Keratinocyte (primary cell): ENCODE measurements around the gene USP8. TPM values are rescaled to one million over a fixed set of nuclear protein-coding genes. Genes with fewer than 3 reads are reported as not detected.

Experiments
- DNase-seq: peaks from one replicate; pipeline ENCODE4 v3.0.0-alpha.2; 2011; ENCODE audit warnings: low read depth, missing footprints, low spot score
- FAIRE-seq: peaks from 2 replicates; lab custom pipeline; 2011; peaks lifted over from hg19 to GRCh38; lab: Jason Lieb, UNC
- H2AFZ ChIP-seq: 2 replicates; pipeline ENCODE4 v1.6.0; 2012; ENCODE audit warnings: low read length, control low read depth, inconsistent platforms; ENCODE audit not compliant: control insufficient read depth
- H3K27ac ChIP-seq: 2 replicates; pipeline ENCODE4 v1.5.1; 2011; ENCODE audit warnings: low read length; ENCODE audit not compliant: control insufficient read depth, insufficient read depth
- H3K27me3 ChIP-seq: 3 replicates; pipeline ENCODE4 v1.6.0; 2011; ENCODE audit warnings: low read length; ENCODE audit not compliant: control insufficient read depth, insufficient read depth; ENCODE audit errors: extremely low read depth
- H3K36me3 ChIP-seq, 2 experiments: 2 replicates in 1 of 2; 3 replicates in 1 of 2; pipeline ENCODE4 v1.5.1; 2011; ENCODE audit warnings: low read length in 2 of 2, mild to moderate bottlenecking in 1 of 2; ENCODE audit not compliant: control insufficient read depth in 2 of 2, insufficient read depth in 2 of 2; ENCODE audit errors: extremely low read depth in 1 of 2
- H3K4me1 ChIP-seq: 3 replicates; pipeline ENCODE4 v1.5.1; 2011; ENCODE audit warnings: low read length; ENCODE audit not compliant: control insufficient read depth, insufficient read depth; ENCODE audit errors: extremely low read depth
- H3K4me2 ChIP-seq: 3 replicates; pipeline ENCODE4 v1.6.0; 2011; ENCODE audit warnings: low read depth, low read length; ENCODE audit not compliant: control insufficient read depth, insufficient read depth; ENCODE audit errors: extremely low read depth
- H3K4me3 ChIP-seq, 3 experiments: fragments of 200-600 bp in 1 of 3; sonication (generic) in 1 of 3; 2 replicates in 2 of 3; 3 replicates in 1 of 3; pipeline ENCODE4 v1.5.1; 2011 to 2016; ENCODE audit warnings: low read length in 3 of 3, mild to moderate bottlenecking in 3 of 3, control low read depth in 2 of 3, inconsistent platforms in 1 of 3, low read depth in 1 of 3, mixed read lengths in 1 of 3, mixed run types in 1 of 3, moderate library complexity in 1 of 3; ENCODE audit not compliant: control insufficient read depth in 2 of 3, insufficient read depth in 2 of 3; ENCODE audit errors: extremely low read depth in 1 of 3
- H3K79me2 ChIP-seq: 2 replicates; pipeline ENCODE4 v1.6.0; 2012; ENCODE audit warnings: low read length; ENCODE audit not compliant: control insufficient read depth, insufficient read depth
- H3K9ac ChIP-seq: 3 replicates; pipeline ENCODE4 v1.6.0; 2011; ENCODE audit warnings: low read length; ENCODE audit not compliant: control insufficient read depth, insufficient read depth; ENCODE audit errors: extremely low read depth
- H3K9me1 ChIP-seq: 3 replicates; pipeline ENCODE4 v1.6.0; 2011; ENCODE audit warnings: low read length; ENCODE audit not compliant: control insufficient read depth, insufficient read depth; ENCODE audit errors: extremely low read depth
- H3K9me3 ChIP-seq: 2 replicates; pipeline ENCODE4 v1.5.1; 2012; ENCODE audit warnings: low read depth, low read length; ENCODE audit not compliant: control insufficient read depth
- H4K20me1 ChIP-seq: 3 replicates; pipeline ENCODE4 v1.6.0; 2011; ENCODE audit warnings: low read length; ENCODE audit not compliant: control insufficient read depth, insufficient read depth; ENCODE audit errors: extremely low read depth
- CTCF ChIP-seq, 3 experiments: IDR thresholded peaks in 1 of 3; conservative IDR thresholded peaks in 1 of 3; optimal IDR thresholded peaks in 1 of 3; 2 replicates in 2 of 3; 3 replicates in 1 of 3; pipeline versions ENCODE3 to v1.5.1; 2011; ENCODE audit warnings: low read length in 3 of 3, mild to moderate bottlenecking in 3 of 3, moderate library complexity in 2 of 3, control low read depth in 1 of 3, inconsistent platforms in 1 of 3; ENCODE audit not compliant: insufficient read depth in 2 of 3; ENCODE audit errors: extremely low read depth in 1 of 3
- EZH2 ChIP-seq: IDR thresholded peaks from one replicate; pipeline ENCODE4 v1.6.1; 2012; ENCODE audit warnings: inconsistent platforms, mild to moderate bottlenecking, low read length, moderate library complexity
- dilution Hi-C: fragments of 300-500 bp; cut with MboI; formaldehyde crosslinking; loops from one replicate; pipeline ENCODE4 v1.7.0; 2020; ENCODE audit warnings: low sequenced_read_pairs; ENCODE audit not compliant: extremely low pct_ligation_motif_present
- polyA plus RNA-seq, 5 experiments: library from polyadenylated mRNA; depleted of rRNA in 3 of 5; stranded (reverse) in 3 of 5; stranded (forward) in 1 of 5; unstranded in 1 of 5; fragments of >200 nt; gene quantifications; 1 replicate in 1 of 5; 2 replicates in 3 of 5; 3 replicates in 1 of 5; pipeline versions ENCODE4 v1.2.1 to v1.2.3, GENCODE V29; 2011 to 2012; ENCODE audit warnings: missing spikeins in 2 of 5, low read depth in 1 of 5, low replicate concordance in 1 of 5

USP8 gene
- polyA plus RNA-seq, 1 donor (not counting 4 experiments of a cell fraction or from before 2014, with no cell fraction given): 47.4 TPM

DNA sequence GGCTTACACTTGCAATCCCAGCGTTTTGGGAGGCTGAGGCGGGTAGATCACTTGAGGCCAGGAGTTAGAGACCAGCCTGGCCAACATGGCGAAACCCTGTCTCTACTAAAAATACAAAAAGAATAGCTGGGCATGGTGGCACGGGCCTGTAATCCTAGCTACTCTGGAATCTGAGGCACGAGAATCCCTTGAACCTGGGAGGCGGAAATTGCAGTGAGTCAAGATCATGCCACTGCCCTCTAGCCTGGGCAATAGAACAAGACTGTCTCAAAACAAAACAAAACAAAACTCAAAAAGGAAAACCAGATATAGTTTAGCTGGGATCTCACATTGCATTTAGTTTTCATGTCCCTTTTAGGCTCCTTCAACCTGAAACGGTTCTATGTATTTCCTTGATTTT, 125.1 kb downstream of the USP8 start:
- no peak overlapping the region for H3K4me3 ChIP-seq
- TF ChIP-seq CTCF (optimal IDR thresholded peaks at IDR 0.05 in 1 of 3, IDR thresholded peaks at IDR 0.05 in 1 of 3, conservative IDR thresholded peaks at IDR 0.05 in 1 of 3; ENCODE audit: extremely low read depth in 1 of 3, insufficient read depth in 2 of 3, low read length in 3 of 3) (no peak), EZH2 (no peak)
- dilution Hi-C loops: no loop called here
- H4K20me1 ChIP-seq: no peaks in the 10 kb centered on the region
- H3K27me3 ChIP-seq: no peaks in the 10 kb centered on the region
- no peaks in the 10 kb centered on the region for H3K36me3 ChIP-seq
- H3K4me2 ChIP-seq: no peak overlapping the region
- H3K9me3 ChIP-seq: no peaks in the 10 kb centered on the region
- H3K9ac ChIP-seq: no peak overlapping the region
- DNase-seq: no peak
- no peak for FAIRE-seq
- H3K4me1 ChIP-seq: no peaks in the 10 kb centered on the region
- H3K79me2 ChIP-seq: no peaks in the 10 kb centered on the region
- no peaks in the 10 kb centered on the region for H3K9me1 ChIP-seq
- no peak overlapping the region for H3K27ac ChIP-seq
- H2AFZ ChIP-seq: no peak overlapping the region

- Histone ChIP-seq H3K4me3 (no peak overlapping the region), H3K79me2 (no peaks in the 10 kb centered on the region), H3K4me1 (no peaks in the 10 kb centered on the region), H3K36me3 (no peaks in the 10 kb centered on the region), H4K20me1 (no peaks in the 10 kb centered on the region), H2AFZ (no peak overlapping the region), H3K27me3 (no peaks in the 10 kb centered on the region), H3K27ac (no peak overlapping the region), H3K9ac (no peak overlapping the region), H3K4me2 (no peak overlapping the region), H3K9me3 (no peaks in the 10 kb centered on the region), H3K9me1 (no peaks in the 10 kb centered on the region)
- FAIRE-seq (no peak), DNase-seq (no peak)
- dilution Hi-C loops: no loop called here
- TF ChIP-seq CTCF (optimal IDR thresholded peaks at IDR 0.05 in 1 of 3, IDR thresholded peaks at IDR 0.05 in 1 of 3, conservative IDR thresholded peaks at IDR 0.05 in 1 of 3; ENCODE audit: extremely low read depth in 1 of 3, insufficient read depth in 2 of 3, low read length in 3 of 3) (no peak), EZH2 (no peak)
These were observed 128.0 kb downstream of the USP8 start for GRCh38 chr15:50552238-50552637.
